ENCODE measurements around the gene TBCD. TPM values are rescaled to one million over a fixed set of nuclear protein-coding genes. Genes with fewer than 3 reads are reported as not detected.
A peak's percentile ranks its signal among the peaks of the same experiment; 100 is the strongest.

TBCD gene
- 43.2 TPM for polyA plus RNA-seq (2012; ENCODE audit: insufficient read depth, insufficient read length, low read depth)

GRCh38 chr17:82751571-82752370 is at the start of gene TBCD:
Gene TBCD (plus strand): TSS chr17:82752065. CDS start chr17:82752194, 129 bp downstream.
- peak; percentile 95 for DNase-seq
- TF ChIP-seq CTCF (IDR thresholded peaks at IDR 0.05; ENCODE audit: low read depth, low read length), result no peak
- no peaks in the 10 kb centered on the region for H3K9me3 ChIP-seq
- no peaks in the 10 kb centered on the region for H3K27me3 ChIP-seq
- no peaks in the 10 kb centered on the region for H3K4me1 ChIP-seq
- H3K36me3 ChIP-seq, result no peaks in the 10 kb centered on the region; the same call in 1 of the 2 replicates
- H3K4me3 ChIP-seq (ENCODE audit: low read depth, low read length), result peak within 1 kb of the TSS; percentile 81

GRCh38 chr17:82702231-82702927 is 49.5 kb upstream of the TBCD start:
- no peak for TF ChIP-seq CTCF (IDR thresholded peaks at IDR 0.05; ENCODE audit: low read depth, low read length)
- Histone ChIP-seq H3K36me3 (no peaks in the 10 kb centered on the region), H3K27me3 (peaks cover 5% of the 10 kb centered on the region; the same call in 1 of the 2 replicates), H3K9me3 (no peaks in the 10 kb centered on the region), H3K4me1 (no peaks in the 10 kb centered on the region), H3K4me3 (ENCODE audit: low read depth, low read length) (no peak overlapping the region)
- no peak for DNase-seq

GRCh38 chr17:82703036-82703745 is 48.7 kb upstream of the TBCD start:
- Histone ChIP-seq H3K36me3 (no peaks in the 10 kb centered on the region), H3K9me3 (no peaks in the 10 kb centered on the region), H3K4me3 (ENCODE audit: low read depth, low read length) (no peak overlapping the region), H3K27me3 (no peaks in the 10 kb centered on the region), H3K4me1 (no peaks in the 10 kb centered on the region)
- DNase-seq, result no peak
- no peak for TF ChIP-seq CTCF (IDR thresholded peaks at IDR 0.05; ENCODE audit: low read depth, low read length)

GRCh38 chr17:82703935-82704865 is 47.7 kb upstream of the TBCD start:
- no peaks in the 10 kb centered on the region for H3K4me1 ChIP-seq
- no peak overlapping the region for H3K4me3 ChIP-seq (ENCODE audit: low read depth, low read length)

More at GRCh38 chr17:82703935-82704865, 47.7 kb upstream of the TBCD start:
- no peak for TF ChIP-seq CTCF (IDR thresholded peaks at IDR 0.05; ENCODE audit: low read depth, low read length)
- no peaks in the 10 kb centered on the region for H3K27me3 ChIP-seq
- no peaks in the 10 kb centered on the region for H3K9me3 ChIP-seq
- no peak for DNase-seq
- no peaks in the 10 kb centered on the region for H3K36me3 ChIP-seq
